IMR-90 (cell line): ENCODE data around the gene MEIS1. TPM values are rescaled to one million over a fixed set of nuclear protein-coding genes. Genes with fewer than 3 reads are reported as not detected.

ENCODE experiments used
- ATAC-seq: fragments of 200-7000 bp; cut with Tn5 transposase; 2 replicates; pipeline ENCODE4 v1.9.1; 2020; ENCODE audit warnings: low read depth, mild to moderate bottlenecking, moderate library complexity
- BruUV-seq: library from RNA; stranded (reverse); fragments of 400-500 nt; replicated peaks from 2 replicates; lab custom pipeline; 2021; lab: Mats Ljungman, UMichigan
- CTCF ChIA-PET: fragments of 300-600 bp; formaldehyde crosslinking; extraction: SDS; loops from one replicate; lab custom pipeline; 2021; ENCODE audit warnings: antibody characterized with exemption; lab: Yijun Ruan, JAX
- POLR2A ChIA-PET: fragments of 300-600 bp; sonication (Branson Sonifier 250); formaldehyde crosslinking; loops from one replicate; lab custom pipeline; 2022; ENCODE audit warnings: antibody characterized with exemption; ENCODE audit not compliant: unreplicated experiment; lab: Charles Lee
- DNase-seq: peaks from one replicate; pipeline ENCODE4 v3.0.0; 2013
- H2AFZ ChIP-seq: replicated peaks from 2 replicates; pipeline ENCODE3; 2013; ENCODE audit warnings: low read length, mild to moderate bottlenecking; ENCODE audit not compliant: poor library complexity
- H2AK5ac ChIP-seq: 2 replicates; pipeline ENCODE4 v1.6.1; 2013; ENCODE audit warnings: low read depth, low read length, inconsistent platforms
- H2AK9ac ChIP-seq: replicated peaks from 2 replicates; pipeline ENCODE3; 2013; ENCODE audit warnings: mild to moderate bottlenecking, low read depth, low read length, moderate library complexity; ENCODE audit not compliant: poor library complexity
- H2BK120ac ChIP-seq: 2 replicates; pipeline ENCODE4 v1.6.1; 2013; ENCODE audit warnings: low read depth, low read length, inconsistent platforms
- H2BK15ac ChIP-seq: 3 replicates; pipeline ENCODE4 v1.6.1; 2013; ENCODE audit warnings: low read depth, low read length, inconsistent platforms
- H2BK20ac ChIP-seq: 2 replicates; pipeline ENCODE4 v1.6.1; 2013; ENCODE audit warnings: low read depth, mild to moderate bottlenecking, inconsistent platforms, low read length, moderate library complexity
- H2BK5ac ChIP-seq: 2 replicates; pipeline ENCODE4 v1.6.1; 2013; ENCODE audit warnings: mild to moderate bottlenecking, low read depth, low read length, inconsistent platforms; ENCODE audit not compliant: poor library complexity, severe bottlenecking
- H3K14ac ChIP-seq: replicated peaks from 2 replicates; pipeline ENCODE4 v1.6.1; 2013; ENCODE audit warnings: low read depth, low read length, inconsistent platforms
- H3K18ac ChIP-seq: 2 replicates; pipeline ENCODE4 v1.6.1; 2013; ENCODE audit warnings: low read depth, low read length, control low read depth
- H3K23ac ChIP-seq: 2 replicates; pipeline ENCODE4 v1.6.1; 2013; ENCODE audit warnings: low read depth, low read length, inconsistent platforms
- H3K27ac ChIP-seq: 2 replicates; pipeline ENCODE4 v1.5.1; 2013; ENCODE audit warnings: mild to moderate bottlenecking, control low read depth, low read length; ENCODE audit not compliant: insufficient read depth
- H3K27me3 ChIP-seq: 2 replicates; pipeline ENCODE4 v1.6.1; 2013; ENCODE audit warnings: low read length; ENCODE audit not compliant: control insufficient read depth, insufficient read depth
- H3K36me3 ChIP-seq: 2 replicates; pipeline ENCODE4 v1.6.1; 2013; ENCODE audit warnings: low read length, mixed read lengths; ENCODE audit not compliant: control insufficient read depth, insufficient read depth
- H3K4ac ChIP-seq: 2 replicates; pipeline ENCODE4 v1.6.1; 2013; ENCODE audit warnings: low read depth, low read length, inconsistent platforms
- H3K4me1 ChIP-seq: 2 replicates; pipeline ENCODE4 v1.6.1; 2013; ENCODE audit warnings: low read length, mixed read lengths; ENCODE audit not compliant: control insufficient read depth, insufficient read depth
- H3K4me2 ChIP-seq: 2 replicates; pipeline ENCODE4 v1.6.1; 2013; ENCODE audit warnings: low read depth, mild to moderate bottlenecking, control low read depth, low read length, moderate library complexity
- H3K4me3 ChIP-seq: 2 replicates; pipeline ENCODE4 v1.5.1; 2013; ENCODE audit warnings: low read depth, mild to moderate bottlenecking, control low read depth, low read length, moderate library complexity; ENCODE audit not compliant: insufficient read depth
- H3K56ac ChIP-seq: 2 replicates; pipeline ENCODE4 v1.6.1; 2013; ENCODE audit warnings: low read length, inconsistent platforms; ENCODE audit not compliant: insufficient read depth; ENCODE audit errors: extremely low read depth
- H3K79me1 ChIP-seq, 2 experiments: 2 replicates each; pipeline ENCODE4 v1.6.1; 2013; ENCODE audit warnings: low read length in 2 of 2, inconsistent platforms in 1 of 2, low read depth in 1 of 2
- H3K9ac ChIP-seq: 2 replicates; pipeline ENCODE4 v1.6.1; 2013; ENCODE audit warnings: low read depth, low read length, control low read depth
- H3K9me1 ChIP-seq: 2 replicates; pipeline ENCODE4 v1.6.1; 2013; ENCODE audit warnings: low read length, inconsistent platforms; ENCODE audit not compliant: insufficient read depth
- H3K9me3 ChIP-seq: 2 replicates; pipeline ENCODE4 v1.6.1; 2013; ENCODE audit warnings: low read length; ENCODE audit not compliant: control insufficient read depth, insufficient read depth
- H4K20me1 ChIP-seq: 2 replicates; pipeline ENCODE4 v1.6.1; 2013; ENCODE audit warnings: low read length, inconsistent platforms; ENCODE audit not compliant: insufficient read depth
- H4K5ac ChIP-seq: 2 replicates; pipeline ENCODE4 v1.6.1; 2013; ENCODE audit warnings: mild to moderate bottlenecking, low read depth, low read length, control low read depth
- H4K8ac ChIP-seq, 2 experiments: 2 replicates each; pipeline ENCODE4 v1.6.1; 2013; ENCODE audit warnings: low read depth in 2 of 2, low read length in 2 of 2, control low read depth in 1 of 2, inconsistent platforms in 1 of 2
- H4K91ac ChIP-seq: 2 replicates; pipeline ENCODE4 v1.6.1; 2013; ENCODE audit warnings: low read depth, low read length, inconsistent platforms; ENCODE audit not compliant: insufficient read depth
- BHLHE40 ChIP-seq: fragments of 150-350 bp; IDR thresholded peaks from 2 replicates; pipeline ENCODE4 v1.6.1; 2016; ENCODE audit warnings: mild to moderate bottlenecking, low read depth, low read length
- CHD1 ChIP-seq: IDR thresholded peaks from 2 replicates; pipeline ENCODE4 v1.6.1; 2012; ENCODE audit warnings: low read depth, low read length, improper control_type of control experiment
- FOS ChIP-seq: fragments of 150-350 bp; IDR thresholded peaks from 2 replicates; pipeline ENCODE4 v1.6.1; 2016; ENCODE audit warnings: low read depth, low read length
- MAFK ChIP-seq: IDR thresholded peaks from 2 replicates; pipeline ENCODE4 v1.6.1; 2012; ENCODE audit warnings: low read depth, low read length, improper control_type of control experiment
- MAZ ChIP-seq: IDR thresholded peaks from 2 replicates; pipeline ENCODE4 v1.6.1; 2012; ENCODE audit warnings: low read depth, mild to moderate bottlenecking, low read length, improper control_type of control experiment, moderate library complexity, borderline replicate concordance
- MXI1 ChIP-seq: IDR thresholded peaks from 2 replicates; pipeline ENCODE4 v1.6.1; 2012; ENCODE audit warnings: low read depth, mild to moderate bottlenecking, low read length, moderate library complexity, borderline replicate concordance
- NFE2L2 ChIP-seq: fragments of 150-350 bp; IDR thresholded peaks from 2 replicates; pipeline ENCODE4 v1.6.1; 2016; ENCODE audit warnings: low read depth, mild to moderate bottlenecking, low read length
- RCOR1 ChIP-seq: IDR thresholded peaks from 2 replicates; pipeline ENCODE4 v1.6.1; 2012; ENCODE audit warnings: mild to moderate bottlenecking, low read length, improper control_type of control experiment; ENCODE audit not compliant: insufficient replicate concordance
- SMC3 ChIP-seq: fragments of 150-350 bp; IDR thresholded peaks from 2 replicates; pipeline ENCODE4 v1.6.1; 2016; ENCODE audit warnings: low read depth, mild to moderate bottlenecking, antibody characterized with exemption, low read length, moderate library complexity
- WGBS, 2 experiments: methylation state at CpG; one replicate each; pipeline versions ENCODE4 v1.1.5 to v1.1.7; 2013; ENCODE audit warnings: missing lambda C conversion rate in 2 of 2; ENCODE audit not compliant: insufficient read length in 1 of 2; ENCODE audit errors: extremely low coverage in 2 of 2; 5-methylcytosine and 5-hydroxymethylcytosine counted together
- dilution Hi-C: fragments of 300-500 bp; cut with HindIII; formaldehyde crosslinking; loops from one replicate; pipeline ENCODE4 v1.14.3; 2018; ENCODE audit warnings: low sequenced_read_pairs; ENCODE audit not compliant: unreplicated experiment
- in situ Hi-C: fragments of 300-500 bp; cut with MboI; formaldehyde crosslinking; loops from 3 replicates; pipeline ENCODE4 v1.14.3; 2019; ENCODE audit warnings: low sequenced_read_pairs, inconsistent platforms, mixed read lengths
- intact Hi-C: fragments of 100-400 bp; cut with micrococcal nuclease; formaldehyde crosslinking; loops from 2 replicates; pipeline ENCODE4 v1.10.0; 2022
- polyA plus RNA-seq, 3 experiments: library from polyadenylated mRNA; depleted of rRNA; stranded (reverse); fragments of >200 nt; gene quantifications; 2 replicates each; pipeline ENCODE4 v1.2.3, GENCODE V29; 2012; ENCODE audit warnings: low replicate concordance in 1 of 3
- total RNA-seq: library from RNA; depleted of rRNA; stranded (reverse); fragments of >200 nt; gene quantifications from 2 replicates; pipeline ENCODE4 v1.2.3, GENCODE V29; 2012
- TF ChIP-seq, protein P1 (sequence below): conservative IDR thresholded peaks from 2 replicates; pipeline ENCODE4 v1.5.1; 2012; ENCODE audit warnings: mild to moderate bottlenecking, low read depth, low read length, improper control_type of control experiment
- TF ChIP-seq, protein P2 (sequence below): fragments of 150-350 bp; IDR thresholded peaks from 2 replicates; pipeline ENCODE4 v1.6.1; 2016; ENCODE audit warnings: low read depth, mild to moderate bottlenecking, low read length, moderate library complexity, borderline replicate concordance

MEIS1 gene
- total and polyA plus RNA-seq, 2 of the 4 experiments (the other 2 are of a cell fraction), result 54.4 to 157 TPM

DNA sequence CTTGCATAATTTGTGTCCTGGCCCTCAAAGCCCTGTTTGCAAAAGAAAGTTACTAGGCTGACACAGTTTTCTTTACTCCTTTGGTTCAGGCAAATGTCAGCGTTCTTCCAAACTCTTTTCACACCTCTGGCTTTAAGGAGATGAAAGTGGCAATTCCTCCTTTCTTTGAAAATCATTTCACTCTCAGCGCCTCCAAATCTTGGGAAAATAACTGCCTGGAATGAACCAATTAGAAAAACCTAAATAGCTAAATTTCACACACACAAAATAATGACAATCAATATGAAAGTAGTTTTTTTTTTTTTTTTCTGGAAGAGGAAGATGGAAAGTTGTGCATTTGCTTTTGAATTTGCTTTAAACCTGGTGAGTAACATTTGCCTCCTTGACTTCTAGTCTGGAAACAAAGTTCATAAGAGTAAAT is 1.7 kb downstream of the MEIS1 start:
- peak overlapping the region; percentile 74 for H4K91ac ChIP-seq
- H4K5ac ChIP-seq, result peak overlapping the region; percentile 67; the same call in 1 of the 2 replicates
- WGBS, 2 experiments, result no CpG with 5 or more reads among the region's 2 CpGs
- H2AFZ ChIP-seq, result no peak overlapping the region
- H3K4me1 ChIP-seq, result peaks cover 3% of the 10 kb centered on the region; the same call in 1 of the 2 replicates
- no peak overlapping the region for H2AK9ac ChIP-seq
- H2BK15ac ChIP-seq, result 0 out of 3 replicates have a peak overlapping the region, but pooled peaks have one; percentile 47
- peak overlapping the region; percentile 99 for H3K27ac ChIP-seq
- TF ChIP-seq SMC3, result no peak
- TF ChIP-seq CHD1, result no peak
- TF ChIP-seq, protein P1, sequence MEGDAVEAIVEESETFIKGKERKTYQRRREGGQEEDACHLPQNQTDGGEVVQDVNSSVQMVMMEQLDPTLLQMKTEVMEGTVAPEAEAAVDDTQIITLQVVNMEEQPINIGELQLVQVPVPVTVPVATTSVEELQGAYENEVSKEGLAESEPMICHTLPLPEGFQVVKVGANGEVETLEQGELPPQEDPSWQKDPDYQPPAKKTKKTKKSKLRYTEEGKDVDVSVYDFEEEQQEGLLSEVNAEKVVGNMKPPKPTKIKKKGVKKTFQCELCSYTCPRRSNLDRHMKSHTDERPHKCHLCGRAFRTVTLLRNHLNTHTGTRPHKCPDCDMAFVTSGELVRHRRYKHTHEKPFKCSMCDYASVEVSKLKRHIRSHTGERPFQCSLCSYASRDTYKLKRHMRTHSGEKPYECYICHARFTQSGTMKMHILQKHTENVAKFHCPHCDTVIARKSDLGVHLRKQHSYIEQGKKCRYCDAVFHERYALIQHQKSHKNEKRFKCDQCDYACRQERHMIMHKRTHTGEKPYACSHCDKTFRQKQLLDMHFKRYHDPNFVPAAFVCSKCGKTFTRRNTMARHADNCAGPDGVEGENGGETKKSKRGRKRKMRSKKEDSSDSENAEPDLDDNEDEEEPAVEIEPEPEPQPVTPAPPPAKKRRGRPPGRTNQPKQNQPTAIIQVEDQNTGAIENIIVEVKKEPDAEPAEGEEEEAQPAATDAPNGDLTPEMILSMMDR, result no peak
- TF ChIP-seq BHLHE40, result no peak
- TF ChIP-seq MXI1, result no peak
- no peak for TF ChIP-seq NFE2L2
- no peak for TF ChIP-seq RCOR1
- TF ChIP-seq MAFK, result no peak
- TF ChIP-seq FOS, result no peak
- TF ChIP-seq, protein P2, sequence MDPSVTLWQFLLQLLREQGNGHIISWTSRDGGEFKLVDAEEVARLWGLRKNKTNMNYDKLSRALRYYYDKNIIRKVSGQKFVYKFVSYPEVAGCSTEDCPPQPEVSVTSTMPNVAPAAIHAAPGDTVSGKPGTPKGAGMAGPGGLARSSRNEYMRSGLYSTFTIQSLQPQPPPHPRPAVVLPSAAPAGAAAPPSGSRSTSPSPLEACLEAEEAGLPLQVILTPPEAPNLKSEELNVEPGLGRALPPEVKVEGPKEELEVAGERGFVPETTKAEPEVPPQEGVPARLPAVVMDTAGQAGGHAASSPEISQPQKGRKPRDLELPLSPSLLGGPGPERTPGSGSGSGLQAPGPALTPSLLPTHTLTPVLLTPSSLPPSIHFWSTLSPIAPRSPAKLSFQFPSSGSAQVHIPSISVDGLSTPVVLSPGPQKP, result no peak
- no peak for TF ChIP-seq MAZ
- H3K9me1 ChIP-seq, result no peaks in the 10 kb centered on the region
- intact Hi-C loops (loop anchor here (5.0 kb wide), 2 partner anchors 416 to 961 kb away; partner anchors contain the start of gene ETAA1), in situ Hi-C loops (loop anchor here (10.0 to 25.0 kb wide), 4 partner anchors 408 to 1601 kb away; no protein-coding TSS in a partner anchor), dilution Hi-C loops (loop anchor here (25.0 kb wide), 1 partner anchor 776 kb away; no protein-coding TSS in a partner anchor)
- peak overlapping the region; percentile 98 for H3K18ac ChIP-seq
- H3K79me1 ChIP-seq, result peaks cover 0 to 11% of the 10 kb centered on the region in 2 experiments; a peak in 1 of 4 replicates
- H3K23ac ChIP-seq, result peak overlapping the region; percentile 100
- no peaks in the 10 kb centered on the region for H3K9me3 ChIP-seq
- peaks cover 6% of the 10 kb centered on the region; the same call in 1 of the 2 replicates for H4K20me1 ChIP-seq
- peak overlapping the region; percentile 99 for H3K56ac ChIP-seq
- peak overlapping the region; percentile 69; the same call in 1 of the 2 replicates for H3K4me2 ChIP-seq
- no peak for DNase-seq
- 0 out of 2 replicates have a peak overlapping the region, but pooled peaks have one; percentile 16 for H2BK20ac ChIP-seq
- no peak overlapping the region for H2AK5ac ChIP-seq
- H3K9ac ChIP-seq, result peak overlapping the region; percentile 100
- CTCF ChIA-PET, result interaction anchor here (0.6 to 0.8 kb wide), 4 partner anchors 739 to 1760 kb away, joined by 3 to 5 read pairs (median 4); no protein-coding TSS in a partner anchor
- peak overlapping the region; percentile 98 for H2BK5ac ChIP-seq
- POLR2A ChIA-PET, result no interaction called here
- no peaks in the 10 kb centered on the region for H3K27me3 ChIP-seq
- H4K8ac ChIP-seq, result peak overlapping the region in 1 of 2 experiments; percentile 85; a peak in 3 of 4 replicates
- H3K4me3 ChIP-seq, result peak overlapping the region; percentile 99
- peak overlapping the region; percentile 69 for H2BK120ac ChIP-seq
- H3K14ac ChIP-seq, result peak overlapping the region; percentile 98
- peak overlapping the region; percentile 91 for H3K4ac ChIP-seq
- BruUV-seq, result no TSS peak
- H3K36me3 ChIP-seq, result peaks cover 38% of the 10 kb centered on the region
- no peak for ATAC-seq
